NCI-H510A treated with DMSO at 0.1 percent for 48 hours (cell line): ENCODE results near the gene TFDP2.
"Not testable (repeated sequence)": the region's sequence is repeated elsewhere in the genome, so short reads cannot be mapped to it uniquely, and the experiment has no call there.

Experiments used
- DNase-seq: peaks from one replicate; lab custom pipeline; 2025; lab: John Stamatoyannopoulos, UW

Gene TFDP2

GRCh38 chr3:142127941-142128658 lies 21.2 kb downstream of the TFDP2 start:
- DNase-seq = no peak

DNA sequence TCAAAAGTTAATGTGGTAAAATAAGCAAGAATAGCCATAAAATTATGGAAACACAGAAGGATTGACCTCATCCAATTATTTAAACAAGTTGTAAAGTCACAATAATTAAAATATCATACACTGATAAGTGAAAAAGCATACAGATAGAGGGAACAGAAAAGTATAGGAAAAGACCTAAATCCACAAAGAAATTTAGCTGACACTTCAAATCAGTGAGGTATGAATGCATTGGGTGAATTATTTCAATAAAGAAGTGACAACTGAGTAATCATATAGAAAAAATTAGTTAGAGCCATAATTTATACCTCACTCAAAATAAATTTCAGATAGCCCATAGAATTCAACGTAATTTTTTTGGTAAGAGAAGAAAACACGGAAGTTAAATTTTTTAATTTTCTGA lies 25.1 kb downstream of the TFDP2 start:
- DNase-seq = no peak

GRCh38 chr3:142120707-142121106 lies 28.6 kb downstream of the TFDP2 start:
- no peak for DNase-seq

DNA sequence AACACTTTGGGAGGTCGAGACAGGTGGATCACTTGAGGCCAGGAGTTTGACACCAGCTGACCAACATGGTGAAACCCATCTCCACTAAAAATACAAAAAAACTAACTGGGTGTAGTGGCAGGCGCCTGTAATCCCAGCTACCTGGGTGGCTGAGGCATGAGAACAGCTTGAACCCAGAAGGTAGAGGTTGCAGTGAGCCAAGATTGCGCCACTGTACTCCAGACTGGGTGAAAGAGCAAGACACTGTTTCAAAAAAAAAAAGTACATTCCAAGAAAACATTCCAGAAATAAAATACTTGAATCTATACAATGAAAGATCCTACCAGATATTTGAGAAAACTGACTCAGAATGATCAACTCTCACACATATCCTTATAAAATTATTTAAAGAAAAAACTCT lies 30.4 kb downstream of the TFDP2 start:
- no peak for DNase-seq

- peak; percentile 69 for DNase-seq
Observed at GRCh38 chr3:142117056-142117851, 32.1 kb downstream of the TFDP2 start.

DNA sequence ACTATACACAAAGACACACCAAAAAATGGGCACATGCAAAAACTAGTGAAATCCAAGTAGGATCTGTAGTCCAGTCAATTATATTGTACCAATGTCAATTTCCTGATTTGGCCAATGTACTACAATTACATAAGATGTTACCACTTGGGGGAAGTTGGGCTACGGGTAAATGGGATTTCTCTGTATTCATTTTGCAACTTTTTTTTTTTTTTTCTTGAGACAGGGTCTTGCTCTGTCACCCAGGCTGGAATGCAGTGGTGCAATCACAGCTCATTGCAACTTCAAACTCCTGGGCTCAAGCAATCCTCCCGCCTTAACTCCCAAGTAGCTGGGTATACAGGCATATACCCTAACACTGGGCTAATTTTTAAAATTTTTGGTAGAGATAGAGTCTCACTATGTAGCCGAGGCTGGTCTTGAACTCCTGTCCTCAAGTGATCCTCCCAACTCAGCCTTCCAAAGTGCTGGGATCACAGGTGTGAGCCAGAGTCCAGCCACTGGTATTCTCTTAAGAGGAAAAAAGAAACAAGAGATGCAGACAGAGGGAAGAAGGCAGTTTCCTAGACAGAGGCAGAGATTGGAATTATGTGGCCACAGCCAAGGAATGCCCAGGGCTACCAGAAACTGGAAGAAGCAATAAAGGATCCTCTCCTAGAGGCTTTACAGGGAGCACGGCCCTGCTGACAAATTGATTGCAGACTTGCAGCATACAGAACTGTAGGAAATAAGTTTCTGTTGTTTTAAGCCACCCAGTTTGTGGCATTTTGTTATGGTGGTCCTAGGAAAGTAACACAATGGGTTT lies 33.3 kb downstream of the TFDP2 start:
- DNase-seq = no peak

- no peak for DNase-seq
Observed at GRCh38 chr3:142112601-142113000, 36.7 kb downstream of the TFDP2 start.

DNA sequence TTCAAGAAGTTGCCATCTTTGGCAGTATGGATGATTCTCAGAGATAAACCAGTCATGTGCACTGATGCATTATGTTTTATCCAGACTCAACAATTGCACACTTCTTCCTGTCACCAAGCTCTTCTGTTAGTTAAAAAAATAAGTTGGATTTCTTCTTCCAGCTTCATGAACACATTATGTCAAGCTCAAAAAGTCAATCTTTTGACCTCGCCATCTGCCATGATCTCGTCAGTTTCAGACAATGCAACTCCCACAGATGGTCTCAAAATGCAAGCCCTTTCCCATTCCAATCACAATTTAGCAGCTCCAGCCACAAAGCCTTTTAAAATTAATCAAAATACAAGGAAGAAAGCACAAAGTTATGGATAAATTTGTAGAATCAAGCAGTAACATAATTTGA lies 42.8 kb downstream of the TFDP2 start:
- DNase-seq = no peak

- DNase-seq = no peak
Observed at GRCh38 chr3:142105991-142106390, 43.4 kb downstream of the TFDP2 start.

DNA sequence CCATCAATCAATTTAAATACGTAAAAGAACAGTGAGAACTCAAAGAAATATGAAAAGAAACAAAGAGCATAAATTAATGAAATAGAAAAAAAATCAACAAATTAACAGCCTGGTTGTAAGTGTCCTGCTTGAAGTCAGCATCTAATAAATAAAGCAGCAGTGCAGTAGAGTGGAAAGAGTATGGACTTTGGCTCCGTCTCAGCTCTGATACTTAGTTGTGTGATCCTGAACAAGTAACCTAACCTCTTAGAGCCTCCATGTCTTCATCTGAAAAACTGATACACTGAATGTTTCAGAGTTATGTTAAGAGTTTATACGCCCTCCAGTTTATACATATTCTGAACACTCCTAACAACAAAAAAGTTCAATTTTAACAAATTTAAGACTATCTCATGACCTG lies 44.6 kb downstream of the TFDP2 start:
- no peak for DNase-seq

DNA sequence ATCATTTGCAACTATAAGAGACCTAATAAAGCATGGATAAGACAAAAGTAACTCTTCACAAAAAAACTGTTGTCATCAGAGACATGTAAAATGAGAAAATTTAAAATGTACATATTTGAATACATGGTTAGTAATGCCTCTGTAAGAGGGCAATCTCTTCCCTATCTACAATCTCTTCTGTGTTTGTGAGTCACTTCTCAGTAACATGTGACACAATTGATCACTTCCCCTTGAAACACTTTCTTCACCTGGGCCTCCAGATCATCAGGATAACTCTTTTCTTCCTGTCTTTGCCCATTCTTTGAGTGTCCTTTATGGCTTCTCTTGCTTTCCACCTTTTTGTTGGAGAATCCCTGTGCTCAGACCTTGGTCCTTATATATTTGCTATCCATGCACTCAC lies 50.4 kb downstream of the TFDP2 start:
- DNase-seq = no peak

- DNase-seq = no peak
Observed at GRCh38 chr3:142097099-142097843, 52.1 kb downstream of the TFDP2 start.

DNA sequence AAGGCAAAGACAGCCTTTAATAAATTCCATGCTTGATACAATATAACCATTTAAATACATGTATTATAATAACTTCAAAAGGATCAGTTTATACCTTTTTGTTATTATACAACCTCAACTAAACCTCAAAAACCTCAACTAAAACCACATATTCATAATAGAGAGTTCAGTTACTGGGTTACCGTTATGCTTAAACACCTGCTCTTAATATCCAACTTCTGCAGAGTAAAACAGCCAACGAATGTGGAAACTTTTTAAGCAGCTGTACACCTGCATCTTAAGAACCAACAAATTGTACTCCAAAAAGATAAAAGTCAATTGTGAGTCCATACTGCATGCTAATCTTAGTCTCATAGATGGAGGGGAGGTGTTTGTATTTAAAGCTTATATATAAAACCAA lies 53.5 kb downstream of the TFDP2 start:
- DNase-seq = no peak

DNA sequence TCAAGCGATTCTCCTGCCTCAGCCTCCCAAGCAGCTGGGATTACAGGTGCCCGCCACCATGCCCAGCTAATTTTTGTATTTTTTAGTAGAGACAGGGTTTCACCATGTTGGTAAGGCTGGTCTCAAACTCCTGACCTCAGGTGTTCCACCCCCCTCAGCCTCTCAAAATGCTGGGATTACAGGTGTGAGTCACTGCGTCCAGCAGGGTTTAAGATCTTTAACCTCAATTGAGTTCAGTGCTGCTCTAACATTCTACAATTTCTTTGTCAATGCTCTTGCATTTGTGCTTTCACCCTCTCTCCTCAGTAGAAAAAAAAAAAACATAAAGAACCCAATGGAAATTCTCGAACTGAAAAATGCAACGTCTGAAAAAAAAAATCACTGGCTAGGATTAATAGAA lies 60.4 kb downstream of the TFDP2 start:
- not testable (repeated sequence) for DNase-seq

DNA sequence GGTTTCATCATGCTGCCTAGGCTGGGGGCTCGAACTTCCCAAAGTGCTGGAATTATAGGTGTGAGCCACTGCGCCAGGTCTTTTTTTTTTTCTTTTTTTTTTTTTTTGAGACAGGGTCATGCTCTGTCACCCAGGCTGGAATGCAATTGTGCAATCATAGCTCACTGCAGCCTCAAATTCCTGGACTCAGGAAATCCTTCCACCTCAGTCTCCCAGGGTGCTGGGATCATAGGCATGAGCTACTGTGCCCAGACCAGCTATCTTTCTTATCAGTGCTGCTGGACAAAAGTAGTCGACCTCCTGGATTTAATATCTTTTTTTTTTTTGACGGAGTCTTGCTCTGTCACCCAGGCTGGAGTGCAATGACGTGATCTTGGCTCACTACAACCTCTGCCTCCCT lies 60.8 kb downstream of the TFDP2 start:
- DNase-seq = no peak

- DNase-seq = no peak
Observed at GRCh38 chr3:142087676-142088075, 61.7 kb downstream of the TFDP2 start.

- DNase-seq = no peak
Observed at GRCh38 chr3:142086581-142087090, 62.7 kb downstream of the TFDP2 start.

DNA sequence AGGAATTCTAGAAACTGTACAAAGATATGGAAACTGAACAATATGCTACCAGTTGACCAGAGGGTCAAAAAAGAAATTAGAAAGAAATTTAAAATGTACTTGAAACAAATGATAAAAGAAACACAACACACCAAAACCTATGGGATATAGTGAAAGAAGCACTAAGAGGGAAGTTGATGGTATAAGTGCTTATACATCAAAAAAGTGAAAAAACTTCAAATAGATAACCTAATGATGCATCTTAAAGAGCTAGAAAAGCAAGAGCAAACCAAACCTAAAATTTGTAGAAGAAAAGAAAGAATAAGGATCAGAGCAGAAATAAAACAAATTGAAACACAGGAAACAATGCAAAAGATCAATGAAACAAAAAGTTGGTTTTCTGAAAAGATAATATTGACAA lies 68.2 kb downstream of the TFDP2 start:
- no peak for DNase-seq

GRCh38 chr3:142077859-142078500 lies 71.4 kb downstream of the TFDP2 start:
- peak; percentile 86 for DNase-seq

GRCh38 chr3:142077155-142077858 lies 72.0 kb downstream of the TFDP2 start:
- DNase-seq = peak; percentile 47

DNA sequence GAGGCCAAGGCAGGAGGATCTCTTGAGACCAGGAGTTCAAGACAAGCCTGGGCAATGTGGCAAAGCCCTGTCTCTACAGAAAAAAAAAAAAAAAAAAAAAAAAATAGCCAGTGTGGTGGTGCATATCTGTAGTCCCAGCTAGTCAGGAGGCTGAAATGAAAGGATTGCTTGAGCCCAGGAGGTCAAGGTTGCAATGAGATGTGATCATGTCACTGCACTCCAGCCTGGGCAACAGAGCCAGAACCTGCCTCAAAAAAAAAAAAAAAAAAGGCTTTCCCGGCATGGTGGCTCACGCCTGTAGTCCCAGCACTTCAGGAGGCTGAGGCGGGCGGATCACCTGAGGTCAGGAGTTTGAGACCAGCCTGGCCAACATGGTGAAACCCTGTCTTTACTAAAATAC lies 73.7 kb downstream of the TFDP2 start:
- DNase-seq = not testable (repeated sequence)
